Measurements from ENCODE around the gene CCM2. TPM values are rescaled to one million over a fixed set of nuclear protein-coding genes. Genes with fewer than 3 reads are reported as not detected.

CCM2 gene
- total and polyA plus RNA-seq, 5 experiments from 2014 or later, result 49.9 to 167 (median 81.7) TPM

- no peak for ATAC-seq
- Mint-ChIP-seq H3K27ac (peak overlapping the region in 4 of 10 donors; percentile 15 to 77 (median 58)), H3K9me3 (no peaks in the 10 kb centered on the region), H3K36me3 (peaks cover 0 to 82% (median 2%) of the 10 kb centered on the region in 3 donors), H3K4me1 (peaks cover 32 to 71% (median 66%) of the 10 kb centered on the region in 4 donors), H3K4me3 (no peak overlapping the region), H3K27me3 (no peaks in the 10 kb centered on the region)
- POLR2A ChIA-PET, result interaction anchor here (0.6 to 1.4 kb wide), 4 partner anchors 13 to 75 kb away, joined by 3 to 5 read pairs (median 4); partner anchors contain the start of gene CCM2
- no peak for DNase-seq
Measured at GRCh38 chr7:45048748-45049147, 48.7 kb downstream of the CCM2 start.

- Mint-ChIP-seq H3K9me3 (no peaks in the 10 kb centered on the region), H3K36me3 (peaks cover 0 to 83% (median 5%) of the 10 kb centered on the region in 3 donors), H3K4me1 (peaks cover 38 to 77% (median 71%) of the 10 kb centered on the region in 4 donors), H3K27ac (peak overlapping the region in 7 of 10 donors; percentile 14 to 89 (median 74)), H3K4me3 (no peak overlapping the region), H3K27me3 (no peaks in the 10 kb centered on the region)
- POLR2A ChIA-PET, result no interaction called here
- DNase-seq (no peak), ATAC-seq (no peak)
Measured at GRCh38 chr7:45050198-45050597, 50.2 kb downstream of the CCM2 start.

GRCh38 chr7:45052011-45052410 is 52.0 kb downstream of the CCM2 start:
- no peaks in the 10 kb centered on the region for H3K9me3 Mint-ChIP-seq
- peaks cover 39 to 83% (median 73%) of the 10 kb centered on the region in 4 donors for H3K4me1 Mint-ChIP-seq
- H3K27ac Mint-ChIP-seq, result peak overlapping the region in 9 of 10 donors; percentile 31 to 91 (median 76)
- POLR2A ChIA-PET, result interaction anchor here (0.9 to 1.2 kb wide), 3 partner anchors 19 to 24 kb away, joined by 3 to 4 read pairs (median 4); no protein-coding TSS in a partner anchor
- DNase-seq, result no peak
- H3K36me3 Mint-ChIP-seq, result peaks cover 0 to 77% (median 9%) of the 10 kb centered on the region in 3 donors
- no peak overlapping the region for H3K4me3 Mint-ChIP-seq
- no peak for ATAC-seq
- no peaks in the 10 kb centered on the region for H3K27me3 Mint-ChIP-seq

DNA sequence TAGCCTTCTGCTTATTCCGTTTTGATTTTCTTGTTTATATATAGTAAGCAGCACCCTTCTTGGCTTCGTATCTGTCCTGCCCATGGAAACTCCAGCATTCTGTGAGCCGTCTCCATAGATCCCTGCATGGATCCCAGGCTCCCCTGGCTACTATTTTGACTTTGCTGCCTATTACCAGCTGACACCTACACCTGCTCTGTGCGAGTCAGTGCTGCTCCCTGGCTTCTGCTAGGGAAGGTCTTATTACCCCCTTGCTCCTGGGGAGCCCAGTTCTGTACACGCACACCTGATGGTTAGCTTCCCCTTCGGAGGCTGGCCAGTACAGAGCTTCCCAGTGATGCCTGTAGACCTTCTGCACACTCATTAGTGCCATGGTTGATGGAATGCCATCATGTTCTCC is 53.4 kb downstream of the CCM2 start:
- no peaks in the 10 kb centered on the region for H3K27me3 Mint-ChIP-seq
- DNase-seq (no peak), ATAC-seq (no peak)
- peaks cover 0 to 74% (median 9%) of the 10 kb centered on the region in 3 donors for H3K36me3 Mint-ChIP-seq
- H3K4me3 Mint-ChIP-seq, result no peak overlapping the region
- H3K4me1 Mint-ChIP-seq, result peaks cover 43 to 86% (median 79%) of the 10 kb centered on the region in 4 donors
- no peaks in the 10 kb centered on the region for H3K9me3 Mint-ChIP-seq
- POLR2A ChIA-PET, result interaction anchor here (0.6 to 1.5 kb wide), 4 partner anchors 53 to 219 kb away, joined by 3 to 4 read pairs (median 4); no protein-coding TSS in a partner anchor
- peak overlapping the region in 6 of 10 donors; percentile 31 to 91 (median 77) for H3K27ac Mint-ChIP-seq

- H3K27me3 Mint-ChIP-seq, result no peaks in the 10 kb centered on the region
- H3K9me3 Mint-ChIP-seq, result no peaks in the 10 kb centered on the region
- ATAC-seq (no peak), DNase-seq (no peak)
- POLR2A ChIA-PET, result interaction anchor here (0.6 to 1.5 kb wide), 6 partner anchors 22 to 219 kb away, joined by 3 to 6 read pairs (median 4); no protein-coding TSS in a partner anchor
- H3K36me3 Mint-ChIP-seq, result peaks cover 0 to 74% (median 9%) of the 10 kb centered on the region in 3 donors
- H3K27ac Mint-ChIP-seq, result peak overlapping the region; percentile 31 to 91 (median 74)
- peaks cover 44 to 86% (median 79%) of the 10 kb centered on the region in 4 donors for H3K4me1 Mint-ChIP-seq
- peak overlapping the region in 1 of 10 donors; percentile 28 for H3K4me3 Mint-ChIP-seq
Measured at GRCh38 chr7:45053941-45054340, 53.9 kb downstream of the CCM2 start.

- H3K4me1 Mint-ChIP-seq, result peaks cover 44 to 87% (median 79%) of the 10 kb centered on the region in 4 donors
- POLR2A ChIA-PET, result interaction anchor here (0.7 to 1.5 kb wide), 4 partner anchors 23 to 81 kb away, joined by 3 to 6 read pairs (median 3); no protein-coding TSS in a partner anchor
Measured at GRCh38 chr7:45054442-45054841, 54.4 kb downstream of the CCM2 start.

DNA sequence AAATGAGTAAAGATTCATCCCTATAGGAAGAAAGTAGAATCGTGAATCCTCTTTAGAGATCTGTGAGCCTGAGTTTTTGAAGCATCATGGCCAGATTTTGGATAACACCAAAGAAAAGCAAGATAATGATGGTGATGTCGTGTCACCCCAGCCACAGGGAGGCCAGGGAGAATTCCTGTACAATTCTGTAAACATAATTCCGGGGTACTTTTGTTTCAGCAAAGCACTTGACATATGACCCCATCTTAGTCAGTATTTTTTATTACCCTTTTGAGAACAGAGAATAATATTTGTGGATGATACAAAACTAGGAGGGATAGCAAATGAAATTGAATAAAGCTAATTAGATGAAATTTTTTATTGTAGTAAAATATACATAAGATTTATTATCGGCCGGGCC is 55.0 kb downstream of the CCM2 start:
- no peak for ATAC-seq
- peaks cover 44 to 89% (median 81%) of the 10 kb centered on the region in 4 donors for H3K4me1 Mint-ChIP-seq

More at GRCh38 chr7:45054442-45054841, 54.4 kb downstream of the CCM2 start:
- DNase-seq, result no peak
- ATAC-seq, result no peak
- Mint-ChIP-seq H3K9me3 (no peaks in the 10 kb centered on the region), H3K27ac (peak overlapping the region; percentile 26 to 91 (median 78)), H3K27me3 (no peaks in the 10 kb centered on the region), H3K4me3 (peak overlapping the region in 2 of 10 donors; percentile 12 to 36), H3K36me3 (peaks cover 0 to 72% (median 9%) of the 10 kb centered on the region in 3 donors)

GRCh38 chr7:45055594-45056219 is 55.7 kb downstream of the CCM2 start:
- no peak for DNase-seq
- peaks cover 45 to 89% (median 81%) of the 10 kb centered on the region in 4 donors for H3K4me1 Mint-ChIP-seq
- POLR2A ChIA-PET, result interaction anchor here (0.9 to 1.2 kb wide), 2 partner anchors 25 to 57 kb away, joined by 3 read pairs; no protein-coding TSS in a partner anchor
- peak overlapping the region in 6 of 10 donors; percentile 5 to 73 (median 50) for H3K27ac Mint-ChIP-seq
- H3K36me3 Mint-ChIP-seq, result peaks cover 4 to 75% (median 11%) of the 10 kb centered on the region in 3 donors
- H3K4me3 Mint-ChIP-seq, result no peak overlapping the region
- ATAC-seq, result no peak
- H3K9me3 Mint-ChIP-seq, result no peaks in the 10 kb centered on the region
- no peaks in the 10 kb centered on the region for H3K27me3 Mint-ChIP-seq

More for the DNA sequence above, 55.0 kb downstream of the CCM2 start:
- Mint-ChIP-seq H3K27ac (peak overlapping the region in 7 of 10 donors; percentile 38 to 91 (median 74)), H3K4me3 (peak overlapping the region in 1 of 10 donors; percentile 12), H3K36me3 (peaks cover 0 to 75% (median 9%) of the 10 kb centered on the region in 3 donors), H3K9me3 (no peaks in the 10 kb centered on the region), H3K27me3 (no peaks in the 10 kb centered on the region)
- DNase-seq, result no peak
- POLR2A ChIA-PET, result interaction anchor here (0.9 to 1.5 kb wide), 4 partner anchors 23 to 81 kb away, joined by 3 to 6 read pairs (median 3); no protein-coding TSS in a partner anchor

DNA sequence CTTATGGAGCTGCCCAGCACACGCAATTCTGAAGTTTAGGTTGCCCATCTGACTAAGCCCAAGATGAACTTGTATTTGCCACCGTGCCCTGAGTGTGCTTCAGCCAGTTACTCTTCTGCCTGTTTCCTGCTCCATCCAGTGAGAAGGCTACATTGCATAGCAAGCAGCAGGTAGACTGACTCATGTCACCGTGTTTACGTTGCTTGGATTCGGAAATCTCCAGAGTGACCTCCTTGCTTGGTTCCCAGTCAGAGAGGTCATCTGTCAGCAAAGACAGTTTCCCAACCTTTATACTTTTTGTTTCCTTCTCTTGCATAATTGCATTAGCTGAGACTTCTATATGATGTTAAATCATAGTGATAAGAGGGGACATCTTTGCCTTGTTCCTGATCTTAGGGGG is 57.9 kb downstream of the CCM2 start:
- no peak for DNase-seq
- no peaks in the 10 kb centered on the region for H3K9me3 Mint-ChIP-seq
- POLR2A ChIA-PET, result interaction anchor here (0.6 kb wide), 1 partner anchor 31 kb away, joined by 4 read pairs; no protein-coding TSS in a partner anchor
- peaks cover 4 to 82% (median 13%) of the 10 kb centered on the region in 3 donors for H3K36me3 Mint-ChIP-seq
- H3K27ac Mint-ChIP-seq, result peak overlapping the region; percentile 5 to 87 (median 64)
- H3K4me3 Mint-ChIP-seq, result peak overlapping the region in 3 of 10 donors; percentile 3 to 43 (median 6)
- H3K27me3 Mint-ChIP-seq, result no peaks in the 10 kb centered on the region
- ATAC-seq, result no peak
- H3K4me1 Mint-ChIP-seq, result peaks cover 46 to 97% (median 83%) of the 10 kb centered on the region in 4 donors

DNA sequence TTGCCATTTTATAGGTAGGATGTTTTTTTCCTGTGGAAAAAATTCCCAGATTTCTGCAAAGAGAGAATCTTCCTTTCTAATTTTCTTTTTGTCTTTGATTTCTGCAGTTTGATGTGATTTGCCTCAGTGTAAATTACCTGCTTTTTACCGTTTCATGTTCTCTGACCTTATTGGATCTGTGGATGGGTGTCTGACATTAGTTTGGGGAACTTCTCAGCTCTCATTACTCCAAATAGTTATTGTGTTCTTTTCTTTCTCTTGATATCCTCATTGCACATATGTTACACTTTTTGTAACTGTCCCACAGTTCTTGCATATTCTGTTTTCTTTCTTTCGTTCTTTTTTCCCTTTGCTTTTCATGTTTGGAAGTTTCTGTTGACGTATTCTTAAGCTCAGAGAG is 60.3 kb downstream of the CCM2 start:
- no peaks in the 10 kb centered on the region for H3K27me3 Mint-ChIP-seq
- no peak for ATAC-seq
- no peak for DNase-seq
- POLR2A ChIA-PET, result no interaction called here
- peak overlapping the region; percentile 4 to 91 (median 76) for H3K27ac Mint-ChIP-seq
- peak overlapping the region in 6 of 10 donors; percentile 1 to 65 (median 31) for H3K4me3 Mint-ChIP-seq
- peaks cover 33 to 87% (median 73%) of the 10 kb centered on the region in 4 donors for H3K4me1 Mint-ChIP-seq
- H3K9me3 Mint-ChIP-seq, result no peaks in the 10 kb centered on the region
- peaks cover 4 to 84% (median 9%) of the 10 kb centered on the region in 3 donors for H3K36me3 Mint-ChIP-seq

- POLR2A ChIA-PET, result no interaction called here
- Mint-ChIP-seq H3K27ac (peak overlapping the region in 9 of 10 donors; percentile 25 to 91 (median 63)), H3K36me3 (peaks cover 4 to 86% (median 4%) of the 10 kb centered on the region in 3 donors), H3K4me3 (peak overlapping the region in 3 of 10 donors; percentile 8 to 31 (median 22)), H3K4me1 (peaks cover 35 to 84% (median 71%) of the 10 kb centered on the region in 4 donors), H3K9me3 (no peaks in the 10 kb centered on the region), H3K27me3 (no peaks in the 10 kb centered on the region)
- ATAC-seq, result no peak
- no peak for DNase-seq
Measured at GRCh38 chr7:45061352-45061751, 61.4 kb downstream of the CCM2 start.

- DNase-seq (no peak), ATAC-seq (no peak)
- no peaks in the 10 kb centered on the region for H3K27me3 Mint-ChIP-seq
- H3K4me3 Mint-ChIP-seq, result peak overlapping the region in 3 of 10 donors; percentile 4 to 22 (median 8)
- peaks cover 4 to 89% (median 4%) of the 10 kb centered on the region in 3 donors for H3K36me3 Mint-ChIP-seq
- POLR2A ChIA-PET, result no interaction called here
- H3K27ac Mint-ChIP-seq, result peak overlapping the region in 9 of 10 donors; percentile 25 to 91 (median 73)
- peaks cover 35 to 83% (median 70%) of the 10 kb centered on the region in 4 donors for H3K4me1 Mint-ChIP-seq
- no peaks in the 10 kb centered on the region for H3K9me3 Mint-ChIP-seq
Measured at GRCh38 chr7:45061806-45062425, 61.9 kb downstream of the CCM2 start.
